ENCODE data around the gene SPDL1.
A peak's percentile ranks its signal among the peaks of the same experiment; 100 is the strongest.

The SPDL1 gene

GRCh38 chr5:169583424-169584220 lies at the start of gene SPDL1:
SPDL1 (plus strand) TSS chr5:169583773; CDS start chr5:169588417, 4,644 bp downstream.
- DNase-seq (ENCODE audit: low read depth in 2 of 2): peak; percentile 92 to 93

GRCh38 chr5:169534311-169534880 lies 49.2 kb upstream of the SPDL1 start:
- DNase-seq (ENCODE audit: low read depth in 2 of 2): no peak

GRCh38 chr5:169534939-169535338 lies 48.6 kb upstream of the SPDL1 start:
- DNase-seq (ENCODE audit: low read depth in 2 of 2): no peak

- no peak for DNase-seq (ENCODE audit: low read depth in 2 of 2)
Observed at GRCh38 chr5:169538944-169539343, 44.6 kb upstream of the SPDL1 start.

GRCh38 chr5:169542811-169543210 lies 40.8 kb upstream of the SPDL1 start:
- no peak for DNase-seq (ENCODE audit: low read depth in 2 of 2)

GRCh38 chr5:169544264-169544950 lies 39.2 kb upstream of the SPDL1 start:
- no peak for DNase-seq (ENCODE audit: low read depth in 2 of 2)

- DNase-seq (ENCODE audit: low read depth in 2 of 2): no peak
Observed at GRCh38 chr5:169545762-169546161, 37.8 kb upstream of the SPDL1 start.

GRCh38 chr5:169546346-169546745 lies 37.2 kb upstream of the SPDL1 start:
- no peak for DNase-seq (ENCODE audit: low read depth in 2 of 2)

- DNase-seq (ENCODE audit: low read depth in 2 of 2): no peak
Observed at GRCh38 chr5:169547508-169547907, 36.1 kb upstream of the SPDL1 start.

- DNase-seq (ENCODE audit: low read depth in 2 of 2): no peak
Observed at GRCh38 chr5:169548315-169548714, 35.3 kb upstream of the SPDL1 start.

GRCh38 chr5:169549453-169550100 lies 34.0 kb upstream of the SPDL1 start:
- DNase-seq (ENCODE audit: low read depth in 2 of 2): no peak

- DNase-seq (ENCODE audit: low read depth in 2 of 2): no peak
Observed at GRCh38 chr5:169550227-169550626, 33.3 kb upstream of the SPDL1 start.

- DNase-seq (ENCODE audit: low read depth in 2 of 2): no peak
Observed at GRCh38 chr5:169551146-169551545, 32.4 kb upstream of the SPDL1 start.

- no peak for DNase-seq (ENCODE audit: low read depth in 2 of 2)
Observed at GRCh38 chr5:169551696-169552095, 31.9 kb upstream of the SPDL1 start.

- DNase-seq (ENCODE audit: low read depth in 2 of 2): no peak
Observed at GRCh38 chr5:169554251-169554650, 29.3 kb upstream of the SPDL1 start.

- no peak for DNase-seq (ENCODE audit: low read depth in 2 of 2)
Observed at GRCh38 chr5:169557838-169558237, 25.7 kb upstream of the SPDL1 start.

- no peak for DNase-seq (ENCODE audit: low read depth in 2 of 2)
Observed at GRCh38 chr5:169561893-169562292, 21.7 kb upstream of the SPDL1 start.

- DNase-seq (ENCODE audit: low read depth in 2 of 2): no peak
Observed at GRCh38 chr5:169563369-169563768, 20.2 kb upstream of the SPDL1 start.

- no peak for DNase-seq (ENCODE audit: low read depth in 2 of 2)
Observed at GRCh38 chr5:169566202-169566601, 17.4 kb upstream of the SPDL1 start.

GRCh38 chr5:169567079-169567478 lies 16.5 kb upstream of the SPDL1 start:
- DNase-seq (ENCODE audit: low read depth in 2 of 2): no peak

- DNase-seq (ENCODE audit: low read depth in 2 of 2): no peak
Observed at GRCh38 chr5:169569513-169569912, 14.1 kb upstream of the SPDL1 start.

- no peak for DNase-seq (ENCODE audit: low read depth in 2 of 2)
Observed at GRCh38 chr5:169571355-169571754, 12.2 kb upstream of the SPDL1 start.

Measured in activated CD4-positive, alpha-beta T cell treated with anti-CD3 and anti-CD28 coated beads for 24 hours (primary cell).